Measurements from ENCODE around the gene LPP.

GRCh38 chr3:188304501-188304900 is 150.5 kb downstream of the LPP start:
- TF ChIP-seq POLR2A (IDR thresholded peaks at IDR 0.05): no peak
- TF ChIP-seq, protein P1, sequence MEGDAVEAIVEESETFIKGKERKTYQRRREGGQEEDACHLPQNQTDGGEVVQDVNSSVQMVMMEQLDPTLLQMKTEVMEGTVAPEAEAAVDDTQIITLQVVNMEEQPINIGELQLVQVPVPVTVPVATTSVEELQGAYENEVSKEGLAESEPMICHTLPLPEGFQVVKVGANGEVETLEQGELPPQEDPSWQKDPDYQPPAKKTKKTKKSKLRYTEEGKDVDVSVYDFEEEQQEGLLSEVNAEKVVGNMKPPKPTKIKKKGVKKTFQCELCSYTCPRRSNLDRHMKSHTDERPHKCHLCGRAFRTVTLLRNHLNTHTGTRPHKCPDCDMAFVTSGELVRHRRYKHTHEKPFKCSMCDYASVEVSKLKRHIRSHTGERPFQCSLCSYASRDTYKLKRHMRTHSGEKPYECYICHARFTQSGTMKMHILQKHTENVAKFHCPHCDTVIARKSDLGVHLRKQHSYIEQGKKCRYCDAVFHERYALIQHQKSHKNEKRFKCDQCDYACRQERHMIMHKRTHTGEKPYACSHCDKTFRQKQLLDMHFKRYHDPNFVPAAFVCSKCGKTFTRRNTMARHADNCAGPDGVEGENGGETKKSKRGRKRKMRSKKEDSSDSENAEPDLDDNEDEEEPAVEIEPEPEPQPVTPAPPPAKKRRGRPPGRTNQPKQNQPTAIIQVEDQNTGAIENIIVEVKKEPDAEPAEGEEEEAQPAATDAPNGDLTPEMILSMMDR (IDR thresholded peaks at IDR 0.05): no peak

Data from right lobe of liver (tissue), 4 donors.